ENCODE data around the gene PAM. TPM values are rescaled to one million over a fixed set of nuclear protein-coding genes. Genes with fewer than 3 reads are reported as not detected.

Gene PAM
- polyA plus RNA-seq, 1 donor from 2014 or later = 363 TPM

- no peak for TF ChIP-seq POLR2AphosphoS5 (IDR thresholded peaks at IDR 0.05)
- no peak for TF ChIP-seq TAF1 (IDR thresholded peaks at IDR 0.05; ENCODE audit: low read depth)
- no peak for TF ChIP-seq EZH2 (IDR thresholded peaks at IDR 0.05; ENCODE audit: borderline replicate concordance, insufficient read depth, low read length, poor library complexity, severe bottlenecking)
- no peak for TF ChIP-seq EP300 (conservative IDR thresholded peaks at IDR 0.05; ENCODE audit: poor library complexity, severe bottlenecking)
- TF ChIP-seq MXI1 (conservative IDR thresholded peaks at IDR 0.05; ENCODE audit: poor library complexity, severe bottlenecking) = no peak
- no peak for TF ChIP-seq RAD21 (conservative IDR thresholded peaks at IDR 0.05)
- no peak for TF ChIP-seq REST (IDR thresholded peaks at IDR 0.05; ENCODE audit: borderline replicate concordance)
- TF ChIP-seq CTCF (IDR thresholded peaks at IDR 0.05; ENCODE audit: poor library complexity, severe bottlenecking) = no peak
- TF ChIP-seq SMC3 (conservative IDR thresholded peaks at IDR 0.05; ENCODE audit: poor library complexity) = no peak
- Histone ChIP-seq H3K27me3 (ENCODE audit: insufficient read depth, low read depth, low read length) (no peaks in the 10 kb centered on the region), H4K20me1 (ENCODE audit: insufficient read depth) (no peaks in the 10 kb centered on the region), H2AFZ (ENCODE audit: low read depth, low read length) (no peak overlapping the region), H3K9ac (ENCODE audit: low read length) (no peak overlapping the region), H3K4me3 (ENCODE audit: low read length) (no peak overlapping the region), H3K27ac (ENCODE audit: low read length) (no peak overlapping the region), H3K36me3 (ENCODE audit: insufficient read depth, low read length) (peaks cover 12% of the 10 kb centered on the region), H3F3A (ENCODE audit: insufficient read depth, low read length, poor library complexity, severe bottlenecking) (no peaks in the 10 kb centered on the region), H3K79me2 (replicated peaks; ENCODE audit: insufficient read depth, low read length) (no peaks in the 10 kb centered on the region), H3K9me3 (ENCODE audit: low read length) (no peaks in the 10 kb centered on the region), H3K4me2 (ENCODE audit: low read length) (no peak overlapping the region), H3K9me2 (ENCODE audit: insufficient read depth, low read length) (no peaks in the 10 kb centered on the region)
Measured at GRCh38 chr5:103010168-103010567, 255.1 kb downstream of the PAM start.

GRCh38 chr5:103013933-103014552 lies 258.9 kb downstream of the PAM start:
- Histone ChIP-seq H3K4me2 (ENCODE audit: low read length) (no peak overlapping the region), H3K36me3 (ENCODE audit: insufficient read depth, low read length) (no peaks in the 10 kb centered on the region), H3K27ac (ENCODE audit: low read length) (no peak overlapping the region), H3F3A (ENCODE audit: insufficient read depth, low read length, poor library complexity, severe bottlenecking) (no peaks in the 10 kb centered on the region), H3K4me3 (ENCODE audit: low read length) (no peak overlapping the region), H3K9ac (ENCODE audit: low read length) (no peak overlapping the region), H3K79me2 (replicated peaks; ENCODE audit: insufficient read depth, low read length) (no peaks in the 10 kb centered on the region), H3K9me2 (ENCODE audit: insufficient read depth, low read length) (no peaks in the 10 kb centered on the region), H2AFZ (ENCODE audit: low read depth, low read length) (no peak overlapping the region), H4K20me1 (ENCODE audit: insufficient read depth) (no peaks in the 10 kb centered on the region), H3K27me3 (ENCODE audit: insufficient read depth, low read depth, low read length) (no peaks in the 10 kb centered on the region), H3K9me3 (ENCODE audit: low read length) (no peaks in the 10 kb centered on the region)
- no peak for TF ChIP-seq TAF1 (IDR thresholded peaks at IDR 0.05; ENCODE audit: low read depth)
- no peak for TF ChIP-seq EP300 (conservative IDR thresholded peaks at IDR 0.05; ENCODE audit: poor library complexity, severe bottlenecking)
- TF ChIP-seq REST (IDR thresholded peaks at IDR 0.05; ENCODE audit: borderline replicate concordance) = no peak
- TF ChIP-seq CTCF (IDR thresholded peaks at IDR 0.05; ENCODE audit: poor library complexity, severe bottlenecking) = no peak
- no peak for TF ChIP-seq SMC3 (conservative IDR thresholded peaks at IDR 0.05; ENCODE audit: poor library complexity)
- TF ChIP-seq EZH2 (IDR thresholded peaks at IDR 0.05; ENCODE audit: borderline replicate concordance, insufficient read depth, low read length, poor library complexity, severe bottlenecking) = no peak
- no peak for TF ChIP-seq MXI1 (conservative IDR thresholded peaks at IDR 0.05; ENCODE audit: poor library complexity, severe bottlenecking)

Data from neural cell (in vitro differentiated cells).